HepG2 (cell line): ENCODE results near the gene SEC63. TPM values are rescaled to one million over a fixed set of nuclear protein-coding genes. Genes with fewer than 3 reads are reported as not detected.
A peak's percentile ranks its signal among the peaks of the same experiment; 100 is the strongest.

Experiments
- ATF2 ChIP-seq: sonication (generic); formaldehyde crosslinking; IDR thresholded peaks from 2 replicates; pipeline ENCODE4 v1.4.0; 2020; ENCODE audit warnings: missing genetic modification reagents
- BCL3 ChIP-seq: sonication (generic); formaldehyde crosslinking; IDR thresholded peaks from 2 replicates; pipeline ENCODE4 v1.5.1; 2020; ENCODE audit warnings: mild to moderate bottlenecking, missing genetic modification reagents, moderate library complexity
- E2F5 ChIP-seq: sonication (generic); formaldehyde crosslinking; conservative IDR thresholded peaks from 2 replicates; pipeline ENCODE4 v1.4.0; 2020; ENCODE audit warnings: missing genetic modification reagents
- ELF3 ChIP-seq: IDR thresholded peaks from 2 replicates; pipeline ENCODE4 v1.6.1; 2016; ENCODE audit warnings: missing genetic modification reagents, missing compliant biosample characterization
- GMEB2 ChIP-seq: IDR thresholded peaks from 2 replicates; pipeline ENCODE4 v1.6.1; 2016; ENCODE audit warnings: missing biosample characterization, missing genetic modification reagents, low read depth
- HOXA5 ChIP-seq: sonication (generic); formaldehyde crosslinking; IDR thresholded peaks from 2 replicates; pipeline ENCODE4 v1.4.0; 2020; ENCODE audit warnings: missing genetic modification reagents
- IKZF5 ChIP-seq: IDR thresholded peaks from 2 replicates; pipeline ENCODE4 v1.6.1; 2018; ENCODE audit warnings: missing genetic modification reagents, mild to moderate bottlenecking, missing compliant biosample characterization
- KDM3A ChIP-seq: IDR thresholded peaks from 2 replicates; pipeline ENCODE4 v1.6.1; 2018; ENCODE audit warnings: low read depth, missing compliant biosample characterization
- LBX2 ChIP-seq: sonication (generic); formaldehyde crosslinking; IDR thresholded peaks from 2 replicates; pipeline ENCODE4 v1.5.0; 2020; ENCODE audit warnings: missing genetic modification reagents, mild to moderate bottlenecking, borderline replicate concordance
- MYNN ChIP-seq: sonication (generic); formaldehyde crosslinking; IDR thresholded peaks from 2 replicates; pipeline ENCODE4 v1.4.0; 2020; ENCODE audit warnings: mild to moderate bottlenecking, low read depth, missing genetic modification reagents
- RORA ChIP-seq: sonication (generic); formaldehyde crosslinking; IDR thresholded peaks from 2 replicates; pipeline ENCODE4 v1.5.0; 2020; ENCODE audit warnings: mild to moderate bottlenecking, missing genetic modification reagents, moderate library complexity
- TCF7 ChIP-seq: sonication (generic); IDR thresholded peaks from 2 replicates; pipeline ENCODE4 v1.6.1; 2016; ENCODE audit warnings: antibody characterized with exemption, low read depth
- THAP8 ChIP-seq: sonication (generic); formaldehyde crosslinking; IDR thresholded peaks from 2 replicates; pipeline ENCODE4 v1.5.1; 2020; ENCODE audit warnings: missing genetic modification reagents, mild to moderate bottlenecking, borderline replicate concordance
- TP53 ChIP-seq: sonication (generic); formaldehyde crosslinking; conservative IDR thresholded peaks from 2 replicates; pipeline ENCODE4 v1.4.0; 2020; ENCODE audit warnings: missing genetic modification reagents
- TSC22D2 ChIP-seq: sonication (generic); formaldehyde crosslinking; IDR thresholded peaks from 2 replicates; pipeline ENCODE4 v1.5.1; 2020; ENCODE audit warnings: missing genetic modification reagents, mild to moderate bottlenecking, borderline replicate concordance
- ZFP36 ChIP-seq: fragments of 150-350 bp; IDR thresholded peaks from 2 replicates; pipeline ENCODE4 v1.6.1; 2018; ENCODE audit warnings: borderline replicate concordance, low read length, low read depth; ENCODE audit not compliant: partially characterized antibody
- ZFY ChIP-seq: sonication (generic); formaldehyde crosslinking; IDR thresholded peaks from 2 replicates; pipeline ENCODE4 v1.4.0; 2020; ENCODE audit warnings: missing genetic modification reagents
- ZNF205 ChIP-seq: IDR thresholded peaks from 2 replicates; pipeline ENCODE4 v1.6.1; 2018; ENCODE audit warnings: missing biosample characterization, missing genetic modification reagents
- ZNF3 ChIP-seq: IDR thresholded peaks from 2 replicates; pipeline ENCODE4 v1.7.0; 2017; ENCODE audit warnings: inconsistent platforms
- ZNF333 ChIP-seq: sonication (generic); formaldehyde crosslinking; IDR thresholded peaks from 2 replicates; pipeline ENCODE4 v1.4.0; 2020; ENCODE audit warnings: mild to moderate bottlenecking, missing genetic modification reagents, borderline replicate concordance
- ZNF335 ChIP-seq: sonication (generic); formaldehyde crosslinking; IDR thresholded peaks from 2 replicates; pipeline ENCODE4 v1.4.0; 2020; ENCODE audit warnings: missing genetic modification reagents
- ZNF580 ChIP-seq: IDR thresholded peaks from 2 replicates; pipeline ENCODE4 v1.6.1; 2016; ENCODE audit warnings: low read depth, borderline replicate concordance
- ZNF589 ChIP-seq: sonication (generic); formaldehyde crosslinking; conservative IDR thresholded peaks from 2 replicates; pipeline ENCODE4 v1.8.0; 2022; ENCODE audit warnings: mild to moderate bottlenecking, moderate library complexity, missing genetic modification reagents
- polyA plus RNA-seq, 8 experiments: library from polyadenylated mRNA; depleted of rRNA in 3 of 8; stranded (reverse) in 7 of 8; unstranded in 1 of 8; fragments of >200 nt; fragmentation: Illumina TruSeq in 4 of 8; extraction: Trizol in 4 of 8; gene quantifications; 2 replicates each; pipeline versions ENCODE4 v1.2.1 to v1.2.3, GENCODE V29; 2011 to 2016; ENCODE audit warnings: low read depth in 4 of 8, missing spikeins in 1 of 8, mixed read lengths in 1 of 8; ENCODE audit not compliant: insufficient read depth in 1 of 8
- total RNA-seq, 5 experiments: library from RNA; depleted of rRNA; stranded (reverse); fragments of >200 nt; fragmentation: Illumina TruSeq; extraction: Trizol; gene quantifications; 2 replicates each; pipeline ENCODE4 v1.2.3, GENCODE V29; 2016; ENCODE audit warnings: low read depth in 1 of 5

SEC63 gene
- total and polyA plus RNA-seq, 2 of the 13 experiments (the other 11 are each of a cell fraction or from before 2014, with no cell fraction given) = 20.2 to 45.9 TPM

- TF ChIP-seq GMEB2 (CRISPR knock-in tag) = no peak
- TF ChIP-seq ZNF333 (CRISPR knock-in tag) = no peak
- peak; percentile 12; the same call in 1 of the 2 replicates for TF ChIP-seq TSC22D2 (CRISPR knock-in tag)
- 0 out of 2 replicates have a peak, but pooled peaks have one; percentile 15 for TF ChIP-seq IKZF5 (CRISPR knock-in tag)
- TF ChIP-seq ZNF589 (CRISPR knock-in tag) = no peak
- no peak for TF ChIP-seq ZNF3 (CRISPR knock-in tag)
- no peak for TF ChIP-seq ATF2 (CRISPR knock-in tag)
- TF ChIP-seq KDM3A = no peak
- no peak for TF ChIP-seq TP53
- no peak for TF ChIP-seq ZNF335 (CRISPR knock-in tag)
- TF ChIP-seq THAP8 (CRISPR knock-in tag) = no peak
- TF ChIP-seq HOXA5 (CRISPR knock-in tag) = no peak
- TF ChIP-seq BCL3 (CRISPR knock-in tag) = 0 out of 2 replicates have a peak, but pooled peaks have one; percentile 10
- peak; percentile 79 for TF ChIP-seq ZFY (CRISPR knock-in tag)
- TF ChIP-seq ZFP36 = no peak
- TF ChIP-seq RORA = no peak
- TF ChIP-seq ELF3 (CRISPR knock-in tag) = no peak
- TF ChIP-seq TCF7 = no peak
- no peak for TF ChIP-seq MYNN (CRISPR knock-in tag)
- TF ChIP-seq E2F5 = 0 out of 2 replicates have a peak, but pooled peaks have one; percentile 3
- no peak for TF ChIP-seq ZNF205
- TF ChIP-seq ZNF580 (CRISPR knock-in tag) = no peak; the same call in 1 of the 2 replicates
- TF ChIP-seq LBX2 (CRISPR knock-in tag) = no peak
Observed at GRCh38 chr6:107957308-107957908, 600 bp downstream of the SEC63 start (continued).
